HG03558 (cell line): ENCODE measurements around the gene TTLL11.
"Not testable (repeated sequence)": the region's sequence is repeated elsewhere in the genome, so short reads cannot be mapped to it uniquely, and the experiment has no call there.

ENCODE experiments used
- ATAC-seq: cut with Tn5 transposase; IDR thresholded peaks from one replicate; pipeline ENCODE4 v1.9.1; 2021; ENCODE audit warnings: moderate number of reproducible peaks; ENCODE audit not compliant: unreplicated experiment; ENCODE audit errors: extremely low read depth

The TTLL11 gene

GRCh38 chr9:122016309-122016708 lies 76.8 kb downstream of the TTLL11 start:
- no peak for ATAC-seq

- ATAC-seq: no peak
Observed at GRCh38 chr9:122015170-122015821, 77.8 kb downstream of the TTLL11 start.

DNA sequence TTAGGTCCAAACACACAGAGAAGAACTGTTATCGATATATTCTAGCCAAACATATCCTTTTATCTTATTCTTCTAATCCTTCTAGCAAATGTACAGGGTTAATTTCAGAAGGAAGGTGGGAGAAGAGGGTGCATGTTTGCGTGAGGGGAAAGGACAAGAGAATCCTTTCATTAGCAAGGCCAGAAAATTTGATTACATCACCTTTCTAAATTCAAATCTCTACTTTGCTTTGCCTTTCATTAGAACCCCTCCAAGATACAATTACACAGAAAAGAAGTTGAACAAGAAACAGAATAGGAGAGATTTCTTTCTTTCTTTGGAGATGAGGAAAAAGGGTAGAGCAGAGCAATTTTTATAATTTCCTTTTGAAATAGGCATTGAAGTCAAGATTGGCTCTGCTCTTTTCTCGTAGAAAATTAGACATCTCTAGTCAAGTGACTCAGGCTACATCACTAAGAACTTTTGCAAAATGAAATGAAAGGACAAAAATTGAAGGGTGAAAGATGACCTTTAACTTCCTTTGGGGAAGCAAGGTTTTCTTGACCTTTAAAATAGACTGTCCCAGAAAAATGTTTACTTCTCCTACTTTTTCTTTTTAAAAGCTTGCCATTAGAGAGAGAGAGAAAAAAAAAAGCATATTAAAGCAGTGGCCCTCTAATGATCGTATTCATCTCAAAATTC lies 81.2 kb downstream of the TTLL11 start:
- no peak for ATAC-seq

DNA sequence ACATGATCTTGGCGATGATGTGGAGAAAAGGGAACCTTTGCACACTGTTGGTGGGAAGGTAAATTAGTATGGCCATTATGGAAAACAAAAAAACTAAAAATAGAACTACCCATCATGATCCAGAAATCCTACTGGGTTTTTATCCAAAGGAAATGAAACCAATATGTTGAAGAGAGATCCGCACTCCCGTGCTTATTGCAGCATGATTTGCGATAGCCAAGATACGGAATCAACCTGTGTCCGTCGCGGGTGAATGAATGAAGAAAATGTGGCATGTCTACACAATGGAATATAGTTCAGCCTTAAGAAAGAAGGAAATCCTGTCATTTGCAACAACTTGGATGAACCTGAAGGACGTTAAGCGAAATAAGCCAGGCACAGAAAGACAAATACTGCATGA lies 84.5 kb downstream of the TTLL11 start:
- ATAC-seq: no peak

DNA sequence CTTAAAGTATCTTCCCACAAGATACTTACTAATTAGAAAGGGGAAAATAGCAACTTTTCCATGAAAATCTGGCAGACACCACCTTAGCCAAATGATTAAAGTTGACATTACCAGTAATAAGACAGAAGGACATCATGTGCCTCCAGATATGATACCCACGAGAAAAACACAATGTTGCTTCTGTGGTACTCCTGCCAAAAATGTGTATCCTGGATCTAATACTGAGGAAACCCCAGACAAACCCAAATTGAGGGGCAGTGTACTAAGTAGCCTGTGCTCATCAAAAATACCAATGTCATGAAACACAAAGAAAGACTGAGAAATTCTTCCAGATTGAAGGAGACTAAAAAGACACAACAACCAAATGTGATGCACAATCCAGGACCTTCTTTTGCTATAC lies 85.3 kb downstream of the TTLL11 start:
- ATAC-seq: no peak

- ATAC-seq: no peak
Observed at GRCh38 chr9:122005597-122005996, 87.5 kb downstream of the TTLL11 start.

GRCh38 chr9:122004589-122004988 lies 88.5 kb downstream of the TTLL11 start:
- ATAC-seq: no peak

DNA sequence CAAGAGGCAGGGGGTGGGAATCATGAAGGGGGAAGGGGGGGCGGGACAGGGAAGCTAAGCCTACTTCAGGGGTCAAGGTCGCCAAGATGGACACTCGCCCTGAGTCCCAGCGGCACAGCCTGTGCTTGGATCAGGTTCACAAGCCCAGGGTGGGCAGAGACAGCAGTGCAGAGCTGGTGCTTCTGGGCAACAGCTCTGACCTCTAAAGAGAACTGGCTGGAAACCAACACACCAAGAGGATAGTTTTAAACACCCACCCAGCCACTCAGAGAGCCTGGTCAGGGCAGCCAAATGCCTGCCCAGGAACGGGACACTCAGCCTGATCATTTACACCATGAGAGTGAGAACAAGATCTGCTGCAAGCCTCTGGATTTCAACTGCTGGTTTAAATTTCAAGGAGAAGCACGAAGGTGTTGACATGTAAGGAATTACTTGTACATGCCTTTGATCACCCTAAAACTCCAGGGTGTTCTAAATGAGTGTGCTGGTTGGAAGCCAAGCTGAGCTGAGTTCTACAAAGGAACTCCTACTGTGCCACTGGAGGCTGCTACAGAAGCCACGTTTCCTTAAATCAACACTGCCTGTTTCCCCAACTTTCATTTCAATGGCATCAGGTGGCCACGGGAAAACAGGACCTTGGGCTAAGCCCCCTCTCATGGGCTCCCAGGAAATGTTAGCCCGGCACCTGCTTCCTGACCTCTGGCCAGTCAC lies 91.5 kb downstream of the TTLL11 start:
- no peak for ATAC-seq

DNA sequence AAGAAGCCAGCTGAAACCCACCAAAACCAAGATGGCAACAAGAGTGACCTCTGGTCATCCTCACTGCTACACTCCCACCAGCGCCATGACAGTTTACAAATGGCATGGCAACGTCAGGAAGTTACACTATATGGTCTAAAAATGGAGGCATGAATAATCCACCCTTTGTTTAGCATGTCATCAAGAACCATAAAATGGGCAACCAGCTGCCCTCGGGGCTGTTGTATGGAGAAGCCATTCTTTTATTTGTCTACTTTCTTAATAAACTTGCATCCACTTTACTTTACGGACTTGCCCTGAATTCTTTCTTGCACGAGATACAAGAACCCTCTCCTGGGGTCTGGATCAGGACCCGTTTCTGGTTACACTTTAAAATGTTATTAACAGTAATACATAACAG lies 92.6 kb downstream of the TTLL11 start:
- ATAC-seq: not testable (repeated sequence)

GRCh38 chr9:121999556-121999955 lies 93.6 kb downstream of the TTLL11 start:
- ATAC-seq: no peak

GRCh38 chr9:121998513-121999049 lies 94.5 kb downstream of the TTLL11 start:
- ATAC-seq: no peak

GRCh38 chr9:121997791-121998190 lies 95.3 kb downstream of the TTLL11 start:
- ATAC-seq: no peak

DNA sequence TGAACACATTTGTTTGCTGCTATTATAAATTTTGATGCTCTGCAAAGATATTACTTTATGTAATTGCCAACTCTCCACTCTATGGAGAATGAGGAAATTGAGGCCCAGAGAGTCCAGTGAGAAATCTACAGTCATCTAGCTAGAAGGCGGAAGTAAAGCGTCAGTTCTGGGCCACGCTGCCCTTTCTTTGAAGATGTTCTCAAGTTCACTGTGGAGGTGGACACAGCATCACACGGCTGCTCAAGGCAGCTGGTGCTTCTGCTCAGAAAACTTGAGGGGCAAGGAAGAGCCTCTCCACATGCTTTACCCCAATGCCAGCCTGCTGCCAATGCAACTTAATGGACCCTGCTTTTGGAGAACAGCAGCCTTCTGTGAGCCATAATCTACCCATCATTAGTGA lies 96.3 kb downstream of the TTLL11 start:
- ATAC-seq: no peak

- no peak for ATAC-seq
Observed at GRCh38 chr9:121995997-121996396, 97.1 kb downstream of the TTLL11 start.

DNA sequence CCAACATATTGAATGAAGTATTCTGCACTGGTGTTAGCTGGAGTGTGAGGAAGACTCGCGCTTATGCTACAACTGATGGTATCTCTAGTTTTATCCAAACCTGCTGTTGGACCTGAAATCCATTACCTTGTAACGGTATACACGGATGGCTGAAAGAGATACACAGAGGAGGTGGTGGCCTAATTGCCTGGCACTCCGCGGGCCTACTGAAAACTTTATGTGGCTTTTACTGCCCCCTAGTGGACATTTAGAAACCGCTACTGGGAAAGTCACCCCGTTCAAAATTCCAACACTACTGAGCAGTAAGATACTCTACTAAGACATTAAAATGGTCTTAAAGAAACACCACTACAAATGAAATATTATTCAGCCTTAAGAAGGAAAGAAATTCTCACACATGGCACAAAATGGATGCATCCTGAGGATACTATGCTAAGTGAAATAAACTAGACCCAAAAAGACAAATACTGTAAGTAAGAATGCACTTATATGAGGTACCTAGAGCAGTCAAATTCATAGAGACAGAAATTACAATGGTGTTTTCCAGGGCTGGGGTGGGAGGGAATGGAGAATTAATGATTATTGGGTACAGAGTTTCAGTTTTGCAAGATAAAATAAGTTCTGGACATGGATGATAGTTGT lies 100.4 kb downstream of the TTLL11 start:
- no peak for ATAC-seq

DNA sequence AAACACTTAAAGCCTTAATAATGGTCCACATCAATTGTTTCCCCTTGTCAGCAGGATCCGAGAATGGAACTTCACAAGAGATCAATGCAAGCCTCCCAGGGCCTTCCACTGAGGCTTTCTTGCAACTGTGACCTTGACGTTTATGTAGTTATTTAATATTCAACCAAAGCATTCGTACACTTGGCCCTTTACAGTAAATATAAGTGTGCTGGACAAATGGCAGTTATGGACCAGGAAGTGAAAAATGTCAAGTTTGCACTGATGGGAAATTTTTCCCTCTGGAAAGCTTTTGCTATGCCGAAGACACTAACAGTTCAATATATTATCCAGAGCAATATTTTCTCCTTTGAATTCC lies 101.8 kb downstream of the TTLL11 start:
- no peak for ATAC-seq

DNA sequence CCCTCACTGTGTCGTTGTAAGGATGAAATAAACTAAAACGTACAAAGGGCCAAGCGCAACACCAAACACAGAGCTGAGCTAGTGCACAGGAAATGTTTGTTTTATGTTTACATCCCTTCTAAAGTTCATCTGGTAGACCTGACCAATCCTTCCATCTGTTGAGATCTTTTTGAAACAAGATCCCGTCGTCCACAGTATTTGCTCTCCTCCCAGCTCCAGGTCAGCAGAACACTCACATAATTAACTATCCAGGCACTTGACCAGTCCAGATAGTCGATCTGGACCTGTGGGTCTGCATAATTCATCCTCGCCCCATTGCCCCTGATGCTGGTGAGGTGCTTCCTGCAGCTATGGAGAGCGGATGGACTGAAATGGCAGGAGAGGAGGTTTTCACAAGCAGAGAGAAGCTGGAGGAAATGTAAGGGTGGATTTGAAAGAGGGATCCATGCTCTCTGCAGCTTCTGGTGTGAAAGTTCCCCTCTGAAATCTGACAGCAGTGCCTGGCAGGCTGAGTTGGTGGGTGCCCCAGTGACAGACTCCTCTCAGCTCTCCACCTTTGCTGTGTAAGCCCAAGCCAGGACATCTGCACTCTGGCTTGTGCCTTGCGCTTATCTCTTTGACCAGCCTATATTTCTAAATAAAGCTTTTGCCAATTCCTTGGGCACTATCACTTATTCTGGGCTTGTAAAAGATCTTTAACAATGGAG lies 102.4 kb downstream of the TTLL11 start:
- no peak for ATAC-seq

DNA sequence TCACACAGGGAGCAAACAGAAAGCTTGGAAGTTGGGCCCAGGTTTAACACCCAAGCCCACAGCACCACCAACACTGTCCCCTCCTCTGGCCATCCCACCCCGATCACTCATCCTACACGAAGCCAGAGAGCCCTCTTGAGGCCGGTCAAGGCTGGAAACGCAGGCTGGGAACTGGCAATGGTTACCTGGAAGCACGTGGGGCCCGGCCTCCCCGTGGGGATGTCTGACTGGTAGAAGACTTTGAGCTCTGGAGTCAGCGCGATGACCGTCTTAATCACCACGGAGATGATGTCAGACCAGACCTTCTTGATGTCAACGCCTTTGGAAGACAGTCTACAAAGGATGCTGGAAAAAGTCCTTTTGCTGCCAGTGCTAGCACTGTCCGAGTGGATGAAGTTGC lies 104.1 kb downstream of the TTLL11 start:
- no peak for ATAC-seq

- ATAC-seq: no peak
Observed at GRCh38 chr9:121987314-121987713, 105.8 kb downstream of the TTLL11 start.

DNA sequence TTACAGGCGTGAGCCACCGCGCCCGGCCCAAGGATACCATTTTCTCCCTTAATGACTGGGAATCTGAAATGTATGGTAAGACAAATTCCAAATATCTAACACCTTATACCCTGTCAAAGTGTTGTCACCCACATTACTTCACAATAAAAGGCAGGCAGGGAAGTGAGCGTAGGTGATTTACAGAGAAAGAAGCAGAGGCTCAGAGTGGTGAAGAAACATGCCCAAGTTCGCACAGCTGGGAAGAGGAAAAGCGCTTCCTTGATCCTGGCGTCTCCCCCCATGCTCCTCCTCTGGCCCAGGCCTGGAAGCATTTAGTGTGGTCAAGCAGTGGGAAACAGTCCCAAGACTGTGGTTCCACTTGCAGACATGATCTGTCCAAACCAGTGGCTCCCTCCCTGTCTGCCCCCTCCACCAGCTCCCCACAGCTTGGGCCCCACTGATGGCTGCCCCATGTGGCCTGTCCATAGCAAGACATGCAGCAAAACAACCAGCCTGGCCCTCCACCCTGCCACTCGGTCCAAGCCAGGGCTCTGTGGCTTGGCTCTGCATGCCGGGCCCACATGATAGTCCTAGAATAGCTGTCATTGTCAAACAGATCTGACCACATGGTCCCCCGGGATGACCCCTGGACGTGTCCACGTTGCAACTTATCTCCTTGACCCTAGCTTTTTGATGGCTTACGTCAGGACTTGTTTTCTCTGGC lies 107.2 kb downstream of the TTLL11 start:
- no peak for ATAC-seq
